Sigmoid colon (tissue), 7 donors: ENCODE results near the gene ZNF189. TPM values are rescaled to one million over a fixed set of nuclear protein-coding genes. Genes with fewer than 3 reads are reported as not detected.

Experiments
- DNase-seq: peaks from one replicate; pipeline ENCODE4 v3.0.0-alpha.2; 2019
- H3K27ac ChIP-seq, 4 donors: fragments of 200-600 bp; sonication (generic); one replicate each; pipeline ENCODE4 v1.5.1; 2016 to 2019; ENCODE audit warnings: mild to moderate bottlenecking in 1 of 4
- H3K27me3 ChIP-seq, 3 donors: fragments of 200-600 bp; sonication (generic); one replicate each; pipeline ENCODE4 v1.5.1; 2019; ENCODE audit warnings: mild to moderate bottlenecking in 1 of 3
- H3K36me3 ChIP-seq, 4 donors: fragments of 200-600 bp; sonication (generic); one replicate each; pipeline ENCODE4 v1.5.1; 2016 to 2019
- H3K4me1 ChIP-seq, 4 donors: fragments of 200-600 bp; sonication (generic); one replicate each; pipeline ENCODE4 v1.5.1; 2017 to 2019
- H3K4me3 ChIP-seq, 4 donors: fragments of 200-600 bp; sonication (generic); one replicate each; pipeline ENCODE4 v1.5.1; 2017 to 2019; ENCODE audit warnings: mild to moderate bottlenecking in 2 of 4, moderate library complexity in 1 of 4
- H3K9me3 ChIP-seq, 4 donors: fragments of 200-600 bp in 3 of 4; sonication (generic) in 3 of 4; one replicate each; pipeline versions ENCODE4 v1.5.1 to v1.6.1; 2013 to 2019
- EP300 ChIP-seq, 4 donors: sonication (generic); formaldehyde crosslinking; IDR thresholded peaks; one replicate each; pipeline ENCODE4 v1.6.1; 2017; ENCODE audit warnings: antibody characterized with exemption in 4 of 4
- POLR2A ChIP-seq, 2 donors: fragments of 450-650 bp; IDR thresholded peaks; one replicate each; pipeline ENCODE4 v1.6.1; 2016; ENCODE audit warnings: antibody characterized with exemption in 2 of 2, mild to moderate bottlenecking in 2 of 2, moderate library complexity in 2 of 2
- POLR2AphosphoS5 ChIP-seq, 4 donors: sonication (generic); formaldehyde crosslinking; IDR thresholded peaks; one replicate each; pipeline ENCODE4 v1.6.1; 2017; ENCODE audit warnings: antibody characterized with exemption in 4 of 4
- WGBS, 2 donors: extraction: QIAGEN DNeasy Blood & Tissue Kit; methylation state at CpG; one replicate each; pipeline ENCODE4 v1.1.7; 2013; 5-methylcytosine and 5-hydroxymethylcytosine counted together
- intact Hi-C: fragments of 100-400 bp; cut with DNase I; formaldehyde crosslinking; loops from one replicate; pipeline ENCODE4 v1.15.1; 2023
- polyA plus RNA-seq, 3 donors: library from polyadenylated mRNA; stranded (reverse); fragments of 200-250 nt; gene quantifications; one replicate each; pipeline ENCODE4 v1.2.3, GENCODE V29; 2013
- total RNA-seq, 4 donors: library from RNA; depleted of rRNA; stranded (reverse); fragments of >200 nt; gene quantifications; one replicate each; pipeline ENCODE4 v1.1.0, GENCODE V29; 2016
- TF ChIP-seq, protein P1 (sequence below), 4 experiments: fragments of 450-650 bp in 3 of 4; fragments of 200-600 bp in 1 of 4; IDR thresholded peaks; one replicate each; pipeline ENCODE4 v1.5.1; 2016 to 2019; ENCODE audit warnings: antibody characterized with exemption in 4 of 4, mild to moderate bottlenecking in 3 of 4, moderate library complexity in 2 of 4
- donor health status: healthy with polysubstance abuse.
- donor health status: Bipolar disorder and iron deficiency.
- donor health status: healthy.

The ZNF189 gene
- total and polyA plus RNA-seq, 7 donors, result 5.3 to 26.0 (median 21.2) TPM

DNA sequence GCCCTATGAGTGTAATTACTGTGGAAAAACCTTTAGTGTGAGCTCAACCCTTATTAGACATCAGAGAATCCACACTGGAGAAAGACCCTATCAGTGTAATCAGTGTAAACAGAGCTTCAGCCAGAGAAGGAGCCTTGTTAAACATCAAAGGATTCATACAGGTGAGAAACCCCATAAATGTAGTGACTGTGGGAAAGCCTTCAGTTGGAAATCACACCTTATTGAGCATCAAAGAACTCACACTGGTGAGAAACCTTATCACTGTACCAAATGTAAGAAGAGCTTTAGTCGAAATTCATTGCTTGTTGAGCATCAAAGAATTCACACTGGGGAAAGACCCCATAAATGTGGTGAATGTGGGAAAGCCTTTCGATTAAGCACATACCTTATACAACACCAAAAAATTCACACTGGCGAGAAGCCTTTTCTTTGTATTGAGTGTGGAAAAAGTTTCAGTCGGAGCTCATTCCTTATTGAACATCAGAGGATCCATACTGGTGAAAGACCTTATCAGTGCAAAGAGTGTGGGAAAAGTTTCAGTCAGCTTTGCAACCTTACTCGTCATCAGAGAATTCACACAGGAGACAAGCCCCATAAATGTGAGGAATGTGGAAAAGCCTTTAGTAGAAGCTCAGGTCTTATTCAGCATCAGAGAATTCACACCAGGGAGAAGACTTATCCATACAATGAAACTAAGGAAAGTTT, 9.9 kb downstream of the ZNF189 start:
- Histone ChIP-seq H3K4me1 (no peaks in the 10 kb centered on the region), H3K36me3 (peaks cover 41 to 67% (median 62%) of the 10 kb centered on the region in 4 donors), H3K9me3 (peaks cover 38 to 89% (median 60%) of the 10 kb centered on the region in 4 donors), H3K27ac (no peak overlapping the region), H3K4me3 (no peak overlapping the region), H3K27me3 (no peaks in the 10 kb centered on the region)
- no peak for DNase-seq
- TF ChIP-seq EP300 (IDR thresholded peaks at IDR 0.05), result no peak
- TF ChIP-seq, protein P1, sequence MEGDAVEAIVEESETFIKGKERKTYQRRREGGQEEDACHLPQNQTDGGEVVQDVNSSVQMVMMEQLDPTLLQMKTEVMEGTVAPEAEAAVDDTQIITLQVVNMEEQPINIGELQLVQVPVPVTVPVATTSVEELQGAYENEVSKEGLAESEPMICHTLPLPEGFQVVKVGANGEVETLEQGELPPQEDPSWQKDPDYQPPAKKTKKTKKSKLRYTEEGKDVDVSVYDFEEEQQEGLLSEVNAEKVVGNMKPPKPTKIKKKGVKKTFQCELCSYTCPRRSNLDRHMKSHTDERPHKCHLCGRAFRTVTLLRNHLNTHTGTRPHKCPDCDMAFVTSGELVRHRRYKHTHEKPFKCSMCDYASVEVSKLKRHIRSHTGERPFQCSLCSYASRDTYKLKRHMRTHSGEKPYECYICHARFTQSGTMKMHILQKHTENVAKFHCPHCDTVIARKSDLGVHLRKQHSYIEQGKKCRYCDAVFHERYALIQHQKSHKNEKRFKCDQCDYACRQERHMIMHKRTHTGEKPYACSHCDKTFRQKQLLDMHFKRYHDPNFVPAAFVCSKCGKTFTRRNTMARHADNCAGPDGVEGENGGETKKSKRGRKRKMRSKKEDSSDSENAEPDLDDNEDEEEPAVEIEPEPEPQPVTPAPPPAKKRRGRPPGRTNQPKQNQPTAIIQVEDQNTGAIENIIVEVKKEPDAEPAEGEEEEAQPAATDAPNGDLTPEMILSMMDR (IDR thresholded peaks at IDR 0.05), result no peak
- no peak for TF ChIP-seq POLR2AphosphoS5 (IDR thresholded peaks at IDR 0.05)
- no peak for TF ChIP-seq POLR2A (IDR thresholded peaks at IDR 0.05)
- 97 to 99% methylated on average over 5 of the region's 5 CpGs for WGBS, 2 donors
- intact Hi-C loops, result no loop called here

DNA sequence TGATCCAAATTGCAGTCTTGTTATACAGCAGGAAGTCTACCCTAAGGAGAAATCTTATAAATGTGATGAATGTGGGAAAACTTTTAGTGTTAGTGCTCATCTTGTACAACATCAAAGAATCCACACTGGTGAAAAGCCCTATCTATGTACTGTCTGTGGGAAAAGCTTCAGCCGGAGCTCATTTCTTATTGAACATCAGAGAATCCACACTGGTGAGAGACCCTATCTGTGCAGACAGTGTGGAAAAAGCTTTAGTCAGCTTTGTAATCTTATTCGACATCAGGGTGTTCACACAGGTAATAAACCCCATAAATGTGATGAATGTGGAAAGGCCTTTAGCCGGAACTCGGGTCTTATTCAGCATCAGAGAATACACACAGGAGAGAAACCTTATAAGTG, 10.4 kb downstream of the ZNF189 start:
- peaks cover 35 to 61% (median 56%) of the 10 kb centered on the region in 4 donors for H3K36me3 ChIP-seq
- intact Hi-C loops, result no loop called here
- H3K27ac ChIP-seq, result no peak overlapping the region
- 98 to 100% methylated on average over 4 of the region's 4 CpGs for WGBS, 2 donors
- no peak overlapping the region for H3K4me3 ChIP-seq
- DNase-seq, result no peak
- H3K4me1 ChIP-seq, result no peaks in the 10 kb centered on the region
- peaks cover 38 to 88% (median 64%) of the 10 kb centered on the region in 4 donors for H3K9me3 ChIP-seq
- H3K27me3 ChIP-seq, result no peaks in the 10 kb centered on the region
- no peak for TF ChIP-seq POLR2A (IDR thresholded peaks at IDR 0.05)
- no peak for TF ChIP-seq POLR2AphosphoS5 (IDR thresholded peaks at IDR 0.05)
- TF ChIP-seq EP300 (IDR thresholded peaks at IDR 0.05), result no peak
- TF ChIP-seq, protein P1 (IDR thresholded peaks at IDR 0.05), result no peak

DNA sequence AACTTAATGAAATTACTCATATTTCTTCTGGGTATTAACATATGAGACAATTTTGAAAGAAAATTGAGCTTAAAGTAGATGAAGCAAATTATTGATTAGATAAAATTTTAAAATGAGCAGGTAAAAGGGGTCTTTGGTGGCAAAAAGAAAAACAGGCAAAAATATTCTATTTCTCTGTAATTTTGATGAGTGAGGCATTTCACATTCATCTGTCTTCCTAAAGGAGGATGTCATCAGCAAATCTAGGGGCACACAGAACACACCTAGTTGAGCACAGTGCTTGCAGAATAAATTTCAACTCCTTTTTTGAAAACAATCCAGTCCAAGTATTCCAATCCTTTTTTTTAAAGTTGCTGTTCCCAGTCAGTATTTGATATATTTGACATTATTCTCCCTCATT, 16.2 kb downstream of the ZNF189 start:
- H3K36me3 ChIP-seq, result peaks cover 0 to 9% (median 2%) of the 10 kb centered on the region in 4 donors
- no peaks in the 10 kb centered on the region for H3K27me3 ChIP-seq
- DNase-seq, result no peak
- no peak overlapping the region for H3K27ac ChIP-seq
- no peaks in the 10 kb centered on the region for H3K4me1 ChIP-seq
- H3K9me3 ChIP-seq, result peaks cover 11 to 70% (median 33%) of the 10 kb centered on the region in 4 donors
- H3K4me3 ChIP-seq, result no peak overlapping the region
- TF ChIP-seq POLR2AphosphoS5 (IDR thresholded peaks at IDR 0.05), result no peak
- TF ChIP-seq, protein P1 (IDR thresholded peaks at IDR 0.05), result no peak
- no peak for TF ChIP-seq EP300 (IDR thresholded peaks at IDR 0.05)
- TF ChIP-seq POLR2A (IDR thresholded peaks at IDR 0.05), result no peak
- intact Hi-C loops, result no loop called here

DNA sequence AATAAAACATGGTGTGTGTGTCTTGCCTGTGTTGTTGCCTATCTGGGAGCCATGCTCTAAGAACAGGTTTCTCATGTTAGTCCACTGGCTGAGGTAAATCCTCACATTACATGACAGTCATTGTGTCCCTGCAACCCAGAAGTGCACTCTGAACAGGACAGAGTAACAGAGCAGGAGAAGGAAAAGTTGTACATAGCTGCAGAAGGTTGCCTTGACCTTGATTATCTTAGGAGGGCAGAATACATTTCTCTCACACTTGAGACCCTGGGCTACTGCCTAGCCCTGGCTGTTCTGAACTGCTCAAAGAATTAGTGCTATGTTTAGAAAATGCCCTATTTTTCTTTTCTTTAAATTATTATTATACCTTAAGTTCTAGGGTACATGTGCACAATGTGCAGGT, 16.9 kb downstream of the ZNF189 start:
- intact Hi-C loops, result no loop called here
- DNase-seq, result no peak
- H3K27me3 ChIP-seq, result no peaks in the 10 kb centered on the region
- no peak overlapping the region for H3K27ac ChIP-seq
- no peak overlapping the region for H3K4me3 ChIP-seq
- H3K36me3 ChIP-seq, result peaks cover 0 to 9% (median 0%) of the 10 kb centered on the region in 4 donors
- no peaks in the 10 kb centered on the region for H3K4me1 ChIP-seq
- H3K9me3 ChIP-seq, result peaks cover 11 to 62% (median 26%) of the 10 kb centered on the region in 4 donors
- TF ChIP-seq, protein P1 (IDR thresholded peaks at IDR 0.05), result no peak
- no peak for TF ChIP-seq EP300 (IDR thresholded peaks at IDR 0.05)
- TF ChIP-seq POLR2A (IDR thresholded peaks at IDR 0.05), result no peak

DNA sequence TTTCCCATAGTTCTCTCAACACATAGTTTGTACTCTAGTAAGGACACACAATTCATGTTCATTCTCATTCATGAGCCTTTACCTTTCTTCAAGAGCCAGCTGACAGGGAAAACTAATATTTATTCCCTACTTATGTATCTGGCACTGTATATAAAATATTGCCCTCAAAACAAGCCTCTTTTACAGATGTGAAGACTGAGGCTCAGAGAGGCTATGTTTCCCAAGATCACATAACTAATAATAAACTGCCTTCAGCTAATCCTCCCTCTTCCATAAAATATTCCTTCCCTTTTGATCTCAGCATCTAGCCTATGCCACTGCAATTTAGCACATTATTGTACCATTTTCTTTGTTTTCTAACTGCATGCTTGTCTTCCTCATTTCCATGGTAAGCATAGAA, 18.7 kb downstream of the ZNF189 start:
- intact Hi-C loops, result no loop called here
- peaks cover under 1 to 45% (median 15%) of the 10 kb centered on the region in 4 donors for H3K9me3 ChIP-seq

More for the DNA sequence above, 18.7 kb downstream of the ZNF189 start:
- no peaks in the 10 kb centered on the region for H3K27me3 ChIP-seq
- H3K4me3 ChIP-seq, result no peak overlapping the region
- H3K36me3 ChIP-seq, result peaks cover 0 to 9% (median 0%) of the 10 kb centered on the region in 4 donors
- DNase-seq, result no peak
- TF ChIP-seq, protein P1 (IDR thresholded peaks at IDR 0.05), result no peak
- TF ChIP-seq POLR2AphosphoS5 (IDR thresholded peaks at IDR 0.05), result no peak
- TF ChIP-seq POLR2A (IDR thresholded peaks at IDR 0.05), result no peak
- TF ChIP-seq EP300 (IDR thresholded peaks at IDR 0.05), result no peak
- H3K27ac ChIP-seq, result no peak overlapping the region
- no peaks in the 10 kb centered on the region for H3K4me1 ChIP-seq
